IPS-NIHi11 (cell line): ENCODE data around the gene BABAM1.
A peak's percentile ranks its signal among the peaks of the same experiment; 100 is the strongest.

Experiments used
- DNase-seq: peaks from one replicate; pipeline ENCODE4 v3.0.0; 2012; ENCODE audit warnings: mixed read lengths, low spot score

Gene BABAM1

DNA sequence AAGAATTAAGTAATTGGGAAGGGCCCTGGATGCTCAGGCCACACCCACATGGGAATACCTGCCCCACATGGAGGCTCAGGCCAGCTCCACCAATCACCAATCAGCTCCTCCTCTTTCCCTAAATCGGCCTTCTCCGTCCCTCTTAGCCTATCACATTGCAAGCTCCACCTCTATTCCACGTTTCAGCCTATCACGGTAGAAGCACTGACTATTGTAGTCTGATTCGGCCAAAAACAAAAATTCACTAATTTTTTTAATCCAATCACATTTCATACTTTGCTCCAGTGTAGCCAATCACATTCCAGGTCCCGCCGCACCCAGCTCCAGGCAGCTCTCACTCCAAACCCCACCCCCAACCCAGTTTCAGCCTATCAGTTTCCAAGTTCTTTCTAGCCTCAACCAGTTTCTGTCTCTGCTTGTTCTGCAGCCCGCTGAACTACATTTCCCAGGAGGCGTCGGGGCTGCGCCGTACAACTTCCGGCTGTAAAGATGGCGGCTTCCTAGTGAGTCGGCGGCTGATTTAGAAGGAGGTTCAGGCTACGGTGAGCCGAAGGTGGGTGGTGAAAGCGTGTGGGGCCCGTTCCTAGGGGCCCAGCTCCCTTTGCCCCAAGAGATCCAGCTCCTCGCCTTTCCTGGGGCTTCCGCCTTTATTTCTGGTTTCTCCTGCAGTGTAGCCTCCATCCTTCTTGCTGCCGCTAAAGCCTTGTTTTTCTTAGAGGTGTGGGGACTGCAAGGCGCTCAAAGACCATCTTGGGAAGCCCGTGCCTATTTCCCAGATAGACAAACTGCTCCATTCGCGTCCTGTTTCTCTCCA, at the start of gene BABAM1:
TSS of gene BABAM1 (plus strand) at position 469 of the 814 bp plus-strand sequence. CDS start 1,364 bp downstream, outside the sequence.
- DNase-seq: peak; percentile 97

GRCh38 chr19:17219286-17219685, 48.0 kb upstream of the BABAM1 start:
- no peak for DNase-seq

DNA sequence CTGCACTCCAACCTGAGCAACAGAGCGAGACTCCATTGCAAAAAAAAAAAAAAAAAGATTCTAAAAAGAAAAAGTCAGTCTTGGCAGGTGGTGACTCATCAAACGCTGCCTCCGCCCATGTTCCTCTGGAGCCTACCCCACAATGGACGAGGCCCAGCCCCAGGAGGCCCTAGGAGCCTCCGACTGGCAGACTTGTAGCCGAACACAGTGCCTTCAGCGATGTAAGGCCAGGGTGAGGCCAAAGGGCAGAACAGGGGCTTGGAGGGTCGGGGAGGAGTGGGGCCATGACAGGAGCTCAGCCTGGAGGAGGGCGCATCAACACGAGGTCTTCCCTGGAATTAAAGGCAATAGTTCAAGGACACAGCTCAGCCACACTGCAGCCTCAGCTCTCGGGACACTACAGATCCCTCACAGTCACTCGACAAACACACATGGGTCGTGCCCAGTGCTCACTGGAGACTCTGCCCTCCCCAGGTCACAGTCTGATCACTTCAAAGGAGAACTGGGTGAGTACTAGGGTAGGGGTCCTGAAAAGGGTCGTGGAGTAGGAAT, 47.0 kb upstream of the BABAM1 start:
- DNase-seq: no peak

DNA sequence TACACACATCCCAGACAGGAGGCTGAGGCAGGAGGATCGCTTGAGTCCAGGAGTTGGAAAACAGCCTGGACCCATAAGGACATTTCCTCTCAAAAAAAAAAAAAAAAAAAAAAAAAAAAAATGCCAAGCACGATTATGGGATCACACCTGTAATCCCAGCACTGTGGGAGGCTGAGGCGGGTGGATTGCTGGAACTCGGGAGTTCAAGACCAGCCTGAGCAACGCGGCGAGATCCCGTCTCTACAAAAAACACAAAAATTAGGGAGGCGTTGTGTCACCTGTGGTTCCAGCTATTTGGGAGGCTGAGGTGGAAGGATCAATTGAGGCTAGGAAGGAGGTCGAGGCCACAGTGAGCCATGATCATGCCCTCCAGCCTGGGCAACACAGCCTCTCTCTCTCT, 42.2 kb upstream of the BABAM1 start:
- DNase-seq: no peak

DNA sequence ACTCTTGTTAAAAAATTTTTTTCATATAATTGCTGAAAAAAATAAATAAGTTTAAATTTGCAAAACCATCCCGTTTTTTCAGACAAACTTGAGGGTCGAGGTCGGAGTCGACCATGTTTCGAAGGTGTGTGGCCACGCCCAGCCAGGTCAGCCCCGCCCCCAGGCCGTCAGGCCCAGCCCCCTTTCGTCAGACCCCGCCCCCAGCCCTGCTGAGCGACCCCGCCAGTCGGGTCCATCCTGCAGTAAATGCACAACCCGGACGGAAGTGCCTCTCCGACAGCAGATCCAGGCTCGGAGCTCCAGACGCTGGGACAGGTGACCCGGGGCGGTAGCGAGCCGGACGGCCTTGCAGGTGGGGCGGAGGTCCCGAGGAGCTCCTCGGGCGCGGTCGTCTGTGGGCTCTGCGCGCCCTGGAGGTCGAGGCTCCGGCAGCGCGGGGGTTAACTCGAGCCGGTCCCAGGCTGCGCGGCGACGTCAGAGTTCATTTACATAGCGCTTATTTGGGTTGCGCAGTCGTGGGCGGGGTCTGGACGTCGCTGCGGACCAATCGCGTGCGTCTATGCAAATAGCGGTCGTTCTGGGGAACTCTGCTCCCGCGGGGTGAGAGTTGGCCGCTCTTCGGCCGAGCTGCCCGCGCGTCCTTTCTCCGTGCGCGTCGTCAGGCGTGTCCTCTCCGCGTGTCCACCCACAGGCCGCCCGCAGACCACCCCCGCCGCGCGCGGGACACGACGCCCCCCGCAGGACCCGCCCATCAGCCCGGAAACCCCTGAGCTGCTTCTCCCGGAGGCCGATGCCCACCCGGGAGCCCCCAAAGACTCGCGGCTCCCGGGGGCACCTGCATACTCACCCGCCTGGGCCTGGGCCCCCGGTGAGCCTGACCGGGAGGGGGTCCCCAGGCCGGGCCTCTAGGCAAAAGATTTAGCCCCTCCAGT, 41.0 kb upstream of the BABAM1 start, which contains the start of gene OCEL1:
TSS of gene OCEL1 (plus strand) at position 225 of the 932 bp plus-strand sequence. CDS start at position 247, 22 bp downstream.
- DNase-seq: peak; percentile 92

- DNase-seq: no peak
Observed at GRCh38 chr19:17227798-17228367, 39.4 kb upstream of the BABAM1 start.

GRCh38 chr19:17229890-17230289, 37.4 kb upstream of the BABAM1 start:
- DNase-seq: no peak

GRCh38 chr19:17232258-17232657, 35.0 kb upstream of the BABAM1 start:
- no peak for DNase-seq

GRCh38 chr19:17234911-17235299, 32.3 kb upstream of the BABAM1 start:
- peak; percentile 72 for DNase-seq

- DNase-seq: peak; percentile 33
Observed at GRCh38 chr19:17235300-17235970, 31.8 kb upstream of the BABAM1 start.

DNA sequence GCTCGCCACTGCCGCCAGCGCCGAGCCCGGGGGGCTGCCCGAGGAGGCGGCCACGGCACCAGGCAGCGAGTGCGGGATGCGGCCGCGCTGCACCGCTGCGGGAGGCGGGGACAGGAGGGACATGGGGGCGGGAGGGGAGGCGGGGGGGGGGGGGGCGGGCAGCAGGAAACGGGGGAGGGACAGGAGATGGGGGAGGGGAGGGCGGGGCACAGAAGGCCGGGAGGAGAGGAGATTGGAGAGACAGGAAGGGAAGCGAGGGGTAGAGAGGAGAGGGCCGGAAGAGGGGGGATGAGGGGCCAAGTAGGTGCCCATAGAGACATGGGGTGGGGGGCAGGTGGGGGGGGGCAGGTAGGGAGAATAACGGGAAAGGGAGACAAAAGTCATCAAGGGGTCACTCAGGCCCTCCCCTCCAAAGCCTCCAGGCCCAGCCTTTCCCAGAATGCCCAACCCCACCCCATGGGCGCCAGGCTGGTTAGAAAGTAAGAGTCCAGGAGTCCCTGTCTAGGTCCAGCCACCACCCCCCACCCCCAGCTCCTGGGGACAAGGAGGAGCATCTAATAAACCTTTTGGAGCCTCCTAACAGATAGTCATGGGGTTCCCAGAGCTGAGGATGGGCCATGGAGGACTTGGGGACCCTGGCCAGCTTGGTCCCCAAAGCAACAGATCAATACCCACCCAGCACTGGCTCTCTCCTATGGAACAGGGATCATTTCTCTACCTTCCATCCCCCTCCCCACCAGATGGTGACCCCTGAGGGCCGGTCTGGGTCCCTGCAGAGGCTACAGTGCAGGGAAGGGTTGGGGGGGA, 31.1 kb upstream of the BABAM1 start:
- peak; percentile 64 for DNase-seq

DNA sequence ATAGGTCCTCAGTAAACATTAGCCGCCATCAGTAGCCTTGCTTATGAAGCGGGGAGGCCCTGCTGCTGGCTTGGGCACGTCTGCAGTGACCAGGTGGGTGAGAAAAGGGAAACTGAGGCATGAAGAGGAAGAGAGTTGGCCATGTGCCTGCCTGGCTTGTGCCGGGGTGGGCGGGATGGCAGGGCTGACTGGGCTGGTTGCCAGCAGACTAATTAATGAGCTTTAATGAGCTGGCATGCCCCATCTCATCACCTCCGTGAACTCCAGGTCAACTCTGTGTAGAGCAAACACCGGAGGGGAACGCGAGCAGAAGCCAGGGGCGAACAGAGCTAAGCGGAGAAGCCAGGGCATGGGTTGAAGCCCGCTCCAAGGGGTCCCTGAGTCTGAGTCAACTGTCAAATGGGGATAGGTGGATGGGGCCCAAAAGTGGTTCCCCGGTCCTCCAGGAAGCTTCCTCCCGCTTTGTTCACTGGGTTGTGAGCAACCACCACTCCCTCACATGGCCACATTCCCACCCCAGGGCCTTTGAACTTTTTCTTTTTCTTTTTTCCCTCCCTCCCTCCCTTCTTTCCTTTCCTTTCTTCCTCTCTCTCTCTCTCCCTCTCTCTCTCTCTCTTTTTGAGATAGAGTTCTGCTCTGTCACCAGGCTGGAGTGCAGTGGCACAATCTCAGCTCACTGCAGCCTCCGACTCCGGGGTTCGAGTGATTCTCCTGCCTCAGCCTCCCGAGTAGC, 30.3 kb upstream of the BABAM1 start:
- DNase-seq: no peak

DNA sequence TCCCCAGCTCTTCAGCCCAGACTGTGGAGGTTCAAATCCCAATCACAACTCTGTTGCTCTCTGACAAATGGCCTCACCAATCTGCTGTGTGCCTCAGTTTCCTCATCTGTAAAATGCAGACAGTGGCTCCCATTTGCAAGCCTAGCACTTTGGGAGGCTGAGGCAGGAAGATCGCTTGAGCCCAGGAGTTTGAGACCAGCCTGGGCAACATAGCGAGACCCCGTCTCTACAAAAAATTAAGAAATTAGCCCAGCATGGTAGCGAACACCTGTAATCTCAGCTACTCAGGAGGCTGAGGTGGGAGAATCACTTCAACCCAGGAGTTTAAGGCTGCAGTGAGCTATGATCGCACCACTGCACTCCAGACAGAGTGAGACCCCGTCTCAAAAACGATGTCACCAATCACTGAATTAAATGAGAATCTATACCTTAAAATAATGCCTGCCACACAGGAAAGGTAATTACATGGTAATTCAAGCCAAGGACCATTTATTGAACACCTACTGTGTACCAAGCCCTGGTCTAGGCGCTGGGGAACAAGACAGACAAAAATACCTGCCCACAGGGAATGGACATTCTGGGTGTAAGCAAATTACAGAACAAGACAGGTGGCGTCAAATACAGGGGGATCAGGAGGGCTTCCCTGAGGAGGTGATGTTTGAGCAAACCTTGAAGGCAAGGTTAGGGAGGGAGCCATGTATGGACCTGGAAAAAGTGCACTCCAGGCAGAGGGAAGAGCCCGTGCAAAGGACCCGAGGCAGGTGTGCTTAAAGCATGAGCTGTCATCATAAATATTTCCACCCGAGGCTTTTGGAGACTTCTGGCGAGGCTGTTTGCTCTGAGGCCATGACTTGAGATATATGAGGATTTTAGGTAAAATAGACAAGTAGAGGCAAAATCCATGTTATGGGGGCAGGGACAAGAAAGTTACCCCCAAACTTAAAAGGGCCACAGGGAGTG, 29.2 kb upstream of the BABAM1 start:
- no peak for DNase-seq

DNA sequence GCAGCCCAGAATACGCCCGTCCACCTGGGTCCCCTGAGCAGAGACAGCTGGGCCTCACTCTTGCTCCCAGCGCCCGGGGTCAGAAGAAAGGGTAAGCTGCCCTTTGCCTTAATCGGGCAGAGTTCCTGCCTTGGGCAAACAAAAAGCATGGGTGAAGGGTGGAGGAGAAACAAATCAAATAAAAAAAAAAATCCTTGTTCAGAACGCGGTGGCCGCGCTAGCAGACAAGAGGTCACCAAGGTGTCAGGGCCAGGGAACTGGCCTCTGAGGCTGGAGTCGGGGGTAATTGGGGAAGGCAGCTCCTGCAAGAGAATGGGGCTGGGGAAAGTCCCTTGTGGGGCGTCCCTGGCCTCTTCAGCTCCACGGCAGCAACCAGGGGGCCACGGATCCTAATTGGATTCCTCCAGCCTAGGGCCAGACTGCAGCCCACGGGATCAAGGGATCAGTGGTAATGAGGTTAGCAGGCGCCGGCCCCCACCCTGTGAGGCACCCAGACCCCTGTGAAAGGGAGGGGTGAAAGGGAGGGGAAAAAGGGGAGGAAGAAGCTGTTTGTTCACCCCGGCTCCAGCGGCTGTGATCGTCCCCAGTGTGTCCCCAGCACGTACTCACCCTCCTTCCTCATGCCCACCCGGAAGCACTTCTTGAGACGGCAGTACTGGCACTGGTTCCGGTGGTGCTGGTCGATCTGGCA, 27.0 kb upstream of the BABAM1 start:
- DNase-seq: no peak

DNA sequence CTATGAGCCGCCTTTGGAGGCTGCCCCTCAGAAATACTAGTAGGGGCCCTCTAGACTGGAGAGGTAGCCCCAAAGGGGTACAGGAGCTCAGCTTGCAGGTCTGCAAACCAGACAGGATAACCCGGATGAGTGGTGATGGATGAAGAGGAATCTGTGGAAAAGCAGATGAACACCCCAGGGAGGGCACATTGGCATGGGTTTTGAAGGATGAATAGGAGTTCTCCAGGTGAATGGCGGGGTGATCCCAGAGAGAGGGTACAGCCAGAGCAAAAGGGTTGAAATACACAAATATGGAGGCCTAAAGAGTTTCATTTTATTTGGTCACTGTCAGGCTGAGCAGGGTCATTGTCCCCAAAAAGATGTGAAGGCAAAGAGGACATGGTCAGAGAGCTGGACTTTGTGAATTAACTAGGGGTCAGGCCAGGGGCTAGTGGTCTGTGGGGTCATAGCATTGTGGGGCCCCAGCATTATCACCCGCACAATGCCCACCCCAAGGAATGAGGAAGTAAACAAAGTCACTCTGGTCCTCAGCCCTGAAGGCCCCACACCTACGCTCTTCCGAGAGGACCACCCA, 26.3 kb upstream of the BABAM1 start:
- no peak for DNase-seq

DNA sequence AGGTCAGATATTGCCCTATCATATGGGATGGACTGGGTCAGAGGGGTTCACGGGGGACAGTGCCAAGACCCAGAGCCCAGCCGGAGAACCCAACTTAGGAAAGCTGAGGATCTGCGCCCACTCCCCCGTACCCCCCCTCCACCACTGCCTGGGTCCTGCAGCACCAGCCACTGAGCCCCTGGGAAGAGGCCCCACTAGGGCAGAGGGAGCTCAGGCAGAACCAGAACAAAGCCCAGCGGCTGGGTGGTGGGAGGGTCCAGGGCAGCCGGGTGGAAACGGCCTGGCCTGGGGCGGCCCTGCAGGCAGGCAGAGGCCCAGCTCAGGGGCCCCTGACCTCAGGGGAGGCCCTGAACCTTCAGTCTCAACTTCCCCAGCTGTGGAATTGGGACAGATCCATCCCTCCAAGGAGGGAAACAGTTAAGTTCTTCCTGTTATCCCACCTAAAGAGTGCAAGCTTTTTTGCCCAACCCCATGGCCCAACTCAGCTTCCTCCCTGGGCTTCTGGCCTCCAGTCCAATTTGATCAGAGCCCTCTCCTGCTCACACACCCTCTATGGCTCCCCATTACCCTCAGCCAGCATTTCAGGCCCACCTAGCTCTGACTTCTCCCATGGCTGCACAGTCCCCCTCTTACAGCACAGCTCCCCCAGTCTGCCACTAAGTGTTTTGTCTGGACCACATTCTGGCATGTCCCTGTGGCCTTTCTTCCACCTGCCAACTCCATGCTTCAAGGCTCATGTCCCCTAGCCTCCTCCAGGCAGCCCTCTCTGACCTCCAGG, 24.6 kb upstream of the BABAM1 start:
- no peak for DNase-seq

GRCh38 chr19:17243211-17243829, 23.9 kb upstream of the BABAM1 start:
- DNase-seq: no peak
